Globus pallidus (tissue), 1 donor: Measurements from ENCODE around the gene ARHGEF17.

Experiments
- DNase-seq: peaks from one replicate; pipeline ENCODE4 v3.0.0-alpha.2; 2015; ENCODE audit warnings: low spot score

The ARHGEF17 gene

DNA sequence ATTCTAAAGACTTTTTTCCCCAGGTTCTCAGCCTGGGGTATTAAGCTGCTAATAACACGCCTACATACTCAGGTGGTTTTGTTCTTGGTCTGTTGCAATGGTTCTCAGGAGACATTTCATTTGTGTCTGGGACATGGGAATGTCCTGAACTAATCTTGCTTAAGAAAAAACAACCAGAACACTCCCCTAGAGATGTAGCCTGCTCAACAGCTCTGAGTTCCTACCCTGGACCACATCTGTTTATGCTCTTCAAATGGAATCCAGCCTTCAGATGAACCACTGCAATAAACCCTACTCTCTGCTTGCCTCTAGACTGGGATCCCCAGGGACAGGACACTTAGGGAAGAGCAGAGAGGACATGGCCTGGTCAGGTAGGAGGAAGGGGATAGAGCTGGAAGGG, 98.1 kb downstream of the ARHGEF17 start:
- no peak for DNase-seq

DNA sequence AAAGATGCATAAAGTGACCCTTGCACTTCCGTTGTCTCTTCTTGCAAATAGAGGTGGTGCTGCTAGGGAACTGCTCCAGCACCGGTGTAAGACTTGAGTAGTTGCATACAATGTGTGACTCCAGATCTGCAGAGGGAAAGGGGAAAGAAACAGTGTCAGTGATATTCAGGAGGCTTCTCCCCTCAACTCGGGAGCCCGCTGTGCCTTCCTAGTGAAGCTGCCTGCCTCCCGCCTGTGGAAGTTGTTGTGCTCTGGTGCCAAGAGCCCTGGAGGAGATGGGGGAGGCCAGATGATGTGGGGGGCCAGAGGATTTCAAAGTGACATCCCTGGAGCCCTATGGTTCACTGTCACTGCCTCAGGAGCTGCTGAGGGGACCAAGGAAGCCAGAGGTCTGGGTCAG, 98.5 kb downstream of the ARHGEF17 start:
- no peak for DNase-seq

DNA sequence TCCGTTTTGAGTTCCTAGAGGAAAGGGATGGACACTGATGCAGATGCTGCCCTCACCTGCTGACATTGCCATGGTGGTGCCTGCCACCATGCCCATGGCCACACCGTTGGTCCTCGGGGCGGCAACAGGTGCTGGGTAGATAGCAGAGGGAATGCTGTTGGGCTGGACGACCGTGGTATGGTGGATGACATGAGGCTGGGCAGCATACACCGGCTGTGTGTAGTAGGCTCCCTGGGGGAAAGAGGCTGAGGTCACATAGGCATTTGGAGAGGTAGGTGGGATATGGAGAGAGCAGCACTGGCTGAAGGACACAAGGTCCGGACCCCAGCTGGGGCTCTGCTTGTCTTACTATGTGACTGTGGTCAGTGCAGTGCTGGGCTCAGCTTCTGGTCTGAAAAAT, 101.4 kb downstream of the ARHGEF17 start:
- no peak for DNase-seq

DNA sequence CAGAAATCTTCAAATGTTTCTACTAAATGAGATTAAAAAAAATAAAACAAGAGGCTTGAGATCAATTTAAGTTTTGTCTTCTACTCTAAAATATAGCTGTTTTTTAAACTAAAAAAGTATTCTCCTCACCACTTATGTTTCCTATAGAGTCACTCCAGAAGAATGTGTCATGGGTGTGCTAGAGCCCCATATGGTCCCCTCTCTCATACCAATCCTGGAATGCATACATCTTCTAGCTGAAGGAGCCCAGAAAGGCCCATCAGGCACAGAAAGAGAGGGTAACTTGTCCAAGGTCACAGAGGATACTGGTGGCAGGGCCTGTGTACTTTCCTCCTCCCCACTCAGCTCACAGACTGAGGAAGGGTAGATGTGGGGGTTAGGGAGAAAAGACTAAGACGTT, 102.6 kb downstream of the ARHGEF17 start:
- no peak for DNase-seq

DNA sequence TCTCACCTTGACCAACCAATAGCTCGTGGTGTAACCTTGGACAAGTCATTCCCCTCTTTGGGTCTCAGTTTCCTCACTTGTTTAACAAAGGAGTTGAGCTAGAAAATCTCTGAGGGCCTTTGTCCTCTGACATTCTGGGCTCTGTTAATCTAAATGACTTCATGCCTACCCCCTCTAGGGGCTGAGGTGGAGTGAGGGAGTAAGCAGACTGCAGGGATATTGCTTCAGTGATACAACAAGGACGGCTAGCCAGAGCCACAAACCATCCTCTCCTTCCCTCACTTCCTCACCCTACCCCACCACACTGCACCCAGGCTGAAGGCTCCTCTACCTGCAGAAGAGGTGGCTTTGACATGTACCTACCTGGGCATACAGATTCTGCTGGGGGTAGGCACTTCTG, 103.0 kb downstream of the ARHGEF17 start:
- no peak for DNase-seq

DNA sequence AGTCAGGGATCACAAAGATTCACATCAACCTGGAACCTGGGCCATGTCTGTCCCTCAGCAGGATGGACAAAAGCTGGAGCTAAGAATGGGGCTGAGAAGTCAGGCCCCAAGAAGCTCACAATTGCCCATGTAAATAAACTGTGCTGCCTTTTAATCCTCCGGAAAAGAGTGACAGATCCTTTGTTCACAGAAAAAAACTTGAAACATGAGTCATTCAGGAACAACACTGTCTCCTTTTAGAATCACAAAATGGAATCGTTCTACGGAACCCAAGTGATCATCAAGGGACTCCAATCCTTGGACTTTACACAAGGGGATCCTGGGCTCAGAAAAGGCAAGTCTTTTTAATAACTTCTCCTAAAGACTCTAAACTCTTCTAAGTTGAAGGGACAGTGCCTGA, 104.2 kb downstream of the ARHGEF17 start:
- no peak for DNase-seq

DNA sequence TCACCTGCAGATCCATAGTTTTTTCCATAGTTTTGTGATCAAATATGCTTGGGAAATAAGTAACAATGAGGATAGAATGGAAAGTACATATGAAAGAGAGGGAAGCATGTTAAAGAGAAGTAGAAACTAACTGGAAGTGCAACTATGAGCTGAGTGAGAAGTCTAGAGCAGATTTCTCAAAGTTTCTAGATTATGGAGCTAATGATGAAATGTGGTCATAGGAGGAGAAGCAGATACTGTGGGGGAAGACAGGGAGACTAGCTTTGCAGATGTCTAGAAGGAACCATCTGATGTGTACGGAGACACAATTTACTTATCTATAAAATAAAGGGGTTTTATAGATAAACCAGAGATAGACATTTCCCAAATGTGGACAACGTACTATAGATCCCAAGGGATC, 105.2 kb downstream of the ARHGEF17 start:
- DNase-seq = no peak

DNA sequence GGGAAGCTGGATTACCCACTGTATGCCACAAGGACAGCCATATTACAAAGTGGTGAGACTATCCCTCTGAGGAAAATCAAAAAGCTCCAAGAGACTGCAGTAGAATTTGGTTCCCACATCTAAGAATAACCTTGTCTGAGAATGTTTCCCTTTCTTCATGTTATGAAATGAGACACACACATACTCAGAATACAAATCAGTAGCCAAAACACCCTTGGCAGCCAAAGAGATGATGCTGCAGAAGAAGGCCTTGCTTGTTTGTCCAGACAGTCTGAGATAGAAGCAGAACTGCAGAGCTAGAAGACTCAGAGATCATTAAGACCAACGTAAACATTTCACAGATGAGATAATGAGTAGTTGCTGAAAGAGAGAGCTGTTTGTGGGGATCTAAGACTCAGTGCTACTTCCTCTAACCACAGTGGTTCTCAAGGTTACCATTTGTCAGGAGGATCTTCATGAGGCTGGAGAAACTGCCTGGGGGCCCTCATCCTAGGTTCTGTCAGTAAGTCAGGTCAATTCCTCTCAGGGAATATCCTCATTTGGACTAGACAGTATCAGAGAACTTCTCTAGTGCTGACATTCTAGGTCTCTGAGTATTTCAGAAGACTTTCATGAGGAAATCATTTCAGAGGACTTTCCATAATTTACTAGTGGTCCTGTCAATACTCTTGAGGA, 107.0 kb downstream of the ARHGEF17 start:
- DNase-seq = peak; percentile 77

DNA sequence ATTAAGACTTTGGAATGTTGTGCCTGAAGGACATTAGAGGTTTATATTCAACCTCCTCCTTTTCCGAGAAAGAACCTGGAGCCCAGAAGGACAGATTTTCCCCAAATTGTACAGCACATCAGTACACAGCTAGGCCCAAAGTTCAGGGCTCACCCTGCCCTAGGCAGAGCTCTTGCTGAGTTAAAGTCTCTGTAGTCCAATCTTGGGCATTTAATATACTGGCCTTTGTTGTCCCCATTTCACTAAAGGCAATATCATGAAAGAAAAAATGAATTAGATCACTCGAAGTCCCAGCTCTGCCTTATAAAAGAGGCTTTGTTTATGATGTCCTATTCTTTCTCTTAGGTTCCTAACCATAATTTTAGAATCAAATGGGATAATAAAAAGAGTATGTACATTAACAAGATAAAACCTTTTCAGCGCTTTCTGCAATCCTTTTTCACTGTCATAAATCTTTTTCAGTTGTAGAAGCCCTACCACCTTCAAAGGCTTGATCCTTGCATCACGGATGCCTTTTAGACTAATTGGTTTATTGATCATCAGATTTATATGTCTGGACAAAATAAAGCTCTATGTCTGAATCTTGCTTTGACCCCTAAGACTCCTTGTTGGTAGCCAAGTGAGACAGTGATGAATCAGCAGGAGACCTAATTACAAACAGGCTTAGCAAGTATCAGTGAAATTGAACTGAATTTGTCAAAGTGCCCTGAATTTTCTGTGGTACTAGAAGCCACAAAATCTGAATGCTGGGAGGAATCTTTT, 108.0 kb downstream of the ARHGEF17 start:
- no peak for DNase-seq

DNA sequence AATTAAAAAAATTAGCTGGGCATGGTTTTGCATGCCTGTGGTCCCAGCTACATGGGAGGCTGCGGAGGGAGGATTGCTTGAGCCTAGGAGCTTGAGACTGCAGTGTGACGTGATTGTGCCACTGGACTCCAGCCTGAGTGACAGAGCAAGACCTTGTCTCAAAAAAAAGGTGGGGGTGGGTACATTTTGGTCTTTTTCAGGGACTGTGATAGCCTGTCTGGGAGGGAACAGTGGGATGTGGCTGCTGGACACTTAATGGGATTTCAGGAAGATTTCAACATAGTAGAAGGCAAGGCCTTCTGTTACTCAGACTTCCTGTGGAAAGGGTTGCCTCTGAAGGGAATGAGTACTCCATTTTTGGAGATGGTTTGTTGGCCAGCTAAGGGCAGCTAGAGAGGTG, 108.7 kb downstream of the ARHGEF17 start:
- DNase-seq = no peak
